ENCODE results near the gene MAP4K4.
A peak's percentile ranks its signal among the peaks of the same experiment; 100 is the strongest.

The MAP4K4 gene

DNA sequence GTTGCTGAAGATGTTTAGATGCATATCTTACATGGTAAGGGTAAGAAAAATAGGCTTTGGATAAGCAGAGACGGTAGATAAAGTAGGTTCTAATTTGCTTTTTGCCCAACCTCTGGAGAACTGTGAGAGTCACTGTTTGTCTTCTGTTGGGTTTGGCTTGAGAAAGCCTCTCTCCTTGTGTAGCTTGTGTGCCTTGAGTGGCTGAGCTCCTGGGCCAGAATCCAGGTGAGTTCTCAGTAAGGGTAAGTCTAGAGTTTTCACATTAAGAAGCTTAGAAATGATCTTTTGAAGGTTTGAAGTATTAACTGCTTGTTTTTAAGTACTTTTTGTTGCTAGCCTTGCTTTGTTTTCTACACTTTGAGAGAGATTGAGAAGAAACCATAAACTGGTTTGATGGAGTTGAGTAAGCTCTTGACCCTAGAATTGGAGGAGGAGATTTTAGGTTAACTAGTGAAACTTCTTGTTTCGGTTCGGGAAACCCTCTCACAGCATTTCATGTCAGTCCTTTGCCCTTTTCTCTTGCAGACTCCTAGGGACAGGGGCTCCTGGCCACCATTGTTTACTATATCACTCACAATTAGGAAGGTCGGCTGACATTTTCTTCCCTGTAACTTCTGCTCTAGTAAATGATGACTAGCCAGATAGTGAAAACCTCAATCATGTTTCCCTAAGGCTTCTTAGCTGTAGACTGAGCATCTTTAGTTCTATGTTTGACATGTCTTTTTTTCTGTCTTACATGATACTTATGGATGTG is 26.0 kb downstream of the MAP4K4 start:
- no peak overlapping the region for H3K4me2 ChIP-seq (ENCODE audit: insufficient read depth, low read length, poor library complexity, severe bottlenecking)
- WGBS, 2 donors (ENCODE audit: extremely low coverage in 2 of 2, insufficient read length in 2 of 2, insufficient replicate concordance in 1 of 2), result no CpG with 5 or more reads among the region's 4 CpGs
- peaks cover 0 to 37% of the 10 kb centered on the region in 2 donors for H3K36me3 ChIP-seq (replicated peaks in 1 of 2; ENCODE audit: control insufficient read depth in 2 of 2, insufficient read depth in 2 of 2, low read length in 2 of 2)
- no peak overlapping the region for H2BK15ac ChIP-seq (ENCODE audit: low read length)
- peaks cover 4% of the 10 kb centered on the region for H3K79me1 ChIP-seq (ENCODE audit: low read depth, low read length)
- H2BK12ac ChIP-seq (ENCODE audit: low read length), result no peak overlapping the region
- no peaks in the 10 kb centered on the region for H3K27me3 ChIP-seq (ENCODE audit: control insufficient read depth in 3 of 3, insufficient read depth in 3 of 3, low read depth in 1 of 3, low read length in 3 of 3)
- peaks cover 0 to 2% of the 10 kb centered on the region in 2 donors for H3K4me1 ChIP-seq (ENCODE audit: control insufficient read depth in 2 of 2, insufficient read depth in 1 of 2, low read depth in 1 of 2, low read length in 2 of 2)
- no peak overlapping the region for H3K4ac ChIP-seq (ENCODE audit: low read length)
- H3K14ac ChIP-seq (ENCODE audit: low read length), result no peak overlapping the region
- no peak overlapping the region for H4K8ac ChIP-seq (ENCODE audit: low read depth, low read length)
- H4K91ac ChIP-seq (ENCODE audit: low read depth, low read length, poor library complexity), result no peak overlapping the region
- H3K9me3 ChIP-seq (replicated peaks in 1 of 2; ENCODE audit: control insufficient read depth in 2 of 2, insufficient read depth in 1 of 2, low read depth in 1 of 2, low read length in 2 of 2), result peaks cover 0 to 35% of the 10 kb centered on the region in 2 donors
- H2AFZ ChIP-seq (ENCODE audit: low read length), result no peak overlapping the region
- no peak overlapping the region for H3K27ac ChIP-seq (replicated peaks; ENCODE audit: low read length)
- no peak overlapping the region for H3K18ac ChIP-seq (ENCODE audit: low read length)
- no peak overlapping the region for H3K23ac ChIP-seq (ENCODE audit: low read depth, low read length, poor library complexity)
- H2BK5ac ChIP-seq (ENCODE audit: low read length), result no peak overlapping the region
- H3K4me3 ChIP-seq (ENCODE audit: low read length in 2 of 2), result no peak overlapping the region
- H2AK5ac ChIP-seq (ENCODE audit: low read depth, low read length), result no peak overlapping the region
- no peak overlapping the region for H2BK120ac ChIP-seq (ENCODE audit: low read depth, low read length)
- no peak overlapping the region for H3K9ac ChIP-seq (ENCODE audit: low read depth, low read length, poor library complexity)
- no peak for DNase-seq (ENCODE audit: low spot score)

DNA sequence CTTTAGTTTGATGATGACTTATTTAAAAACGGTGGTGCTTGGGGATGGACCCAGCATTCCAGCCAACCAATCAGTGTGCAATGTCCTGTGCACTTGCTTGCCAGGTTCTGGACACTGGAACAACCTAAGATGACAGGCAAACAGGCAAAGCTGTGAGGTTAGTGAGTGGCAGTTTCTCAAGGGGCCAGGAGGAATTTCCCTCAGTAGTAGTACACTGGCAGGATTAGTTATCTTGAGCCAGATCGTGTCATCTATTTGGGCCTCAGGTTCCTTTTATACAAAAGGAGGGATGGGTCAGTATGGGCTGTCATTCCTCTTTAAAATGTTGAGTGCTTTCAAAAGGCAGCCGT is 26.6 kb downstream of the MAP4K4 start:
- Histone ChIP-seq H3K4me3 (ENCODE audit: low read length in 2 of 2) (no peak overlapping the region), H2BK5ac (ENCODE audit: low read length) (no peak overlapping the region), H3K4me1 (ENCODE audit: control insufficient read depth in 2 of 2, insufficient read depth in 1 of 2, low read depth in 1 of 2, low read length in 2 of 2) (peaks cover 0 to 2% of the 10 kb centered on the region in 2 donors), H3K79me1 (ENCODE audit: low read depth, low read length) (peaks cover 4% of the 10 kb centered on the region), H3K23ac (ENCODE audit: low read depth, low read length, poor library complexity) (no peak overlapping the region), H3K4me2 (ENCODE audit: insufficient read depth, low read length, poor library complexity, severe bottlenecking) (no peak overlapping the region), H3K4ac (ENCODE audit: low read length) (no peak overlapping the region), H2AFZ (ENCODE audit: low read length) (no peak overlapping the region), H3K9me3 (replicated peaks in 1 of 2; ENCODE audit: control insufficient read depth in 2 of 2, insufficient read depth in 1 of 2, low read depth in 1 of 2, low read length in 2 of 2) (peaks cover 0 to 35% of the 10 kb centered on the region in 2 donors), H3K9ac (ENCODE audit: low read depth, low read length, poor library complexity) (no peak overlapping the region), H3K14ac (ENCODE audit: low read length) (no peak overlapping the region), H3K27me3 (ENCODE audit: control insufficient read depth in 3 of 3, insufficient read depth in 3 of 3, low read depth in 1 of 3, low read length in 3 of 3) (no peaks in the 10 kb centered on the region), H3K36me3 (replicated peaks in 1 of 2; ENCODE audit: control insufficient read depth in 2 of 2, insufficient read depth in 2 of 2, low read length in 2 of 2) (peaks cover 0 to 35% of the 10 kb centered on the region in 2 donors), H2BK15ac (ENCODE audit: low read length) (no peak overlapping the region), H4K8ac (ENCODE audit: low read depth, low read length) (no peak overlapping the region), H2AK5ac (ENCODE audit: low read depth, low read length) (no peak overlapping the region), H2BK120ac (ENCODE audit: low read depth, low read length) (no peak overlapping the region), H3K18ac (ENCODE audit: low read length) (no peak overlapping the region), H3K27ac (replicated peaks; ENCODE audit: low read length) (no peak overlapping the region), H4K91ac (ENCODE audit: low read depth, low read length, poor library complexity) (no peak overlapping the region), H2BK12ac (ENCODE audit: low read length) (no peak overlapping the region)
- WGBS, 2 donors (ENCODE audit: extremely low coverage in 2 of 2, insufficient read length in 2 of 2, insufficient replicate concordance in 1 of 2), result no CpG with 5 or more reads among the region's 3 CpGs
- no peak for DNase-seq (ENCODE audit: low spot score)

DNA sequence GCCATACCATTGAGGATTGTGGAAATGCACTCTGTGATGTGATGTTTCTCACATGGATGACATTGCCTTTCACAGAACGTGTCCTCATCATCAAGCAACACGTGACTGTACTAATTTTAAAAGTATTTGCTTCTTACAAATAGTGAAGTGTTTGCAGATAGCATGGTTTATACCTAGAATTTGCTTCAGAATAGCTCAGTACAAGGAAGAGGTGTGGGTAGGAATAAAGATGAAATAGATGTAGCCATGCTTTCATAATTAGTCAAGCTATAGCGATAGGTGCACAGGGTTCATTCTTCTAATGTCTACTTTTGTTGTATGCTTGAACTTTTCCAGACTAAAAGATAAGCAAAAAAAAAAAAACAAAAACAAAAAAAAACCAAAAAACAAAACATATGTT is 27.5 kb downstream of the MAP4K4 start:
- Histone ChIP-seq H3K36me3 (replicated peaks in 1 of 2; ENCODE audit: control insufficient read depth in 2 of 2, insufficient read depth in 2 of 2, low read length in 2 of 2) (peaks cover 0 to 35% of the 10 kb centered on the region in 2 donors), H3K4me1 (ENCODE audit: control insufficient read depth in 2 of 2, insufficient read depth in 1 of 2, low read depth in 1 of 2, low read length in 2 of 2) (peaks cover 0 to 2% of the 10 kb centered on the region in 2 donors), H2BK5ac (ENCODE audit: low read length) (no peak overlapping the region), H4K8ac (ENCODE audit: low read depth, low read length) (no peak overlapping the region), H4K91ac (ENCODE audit: low read depth, low read length, poor library complexity) (no peak overlapping the region), H3K27ac (replicated peaks; ENCODE audit: low read length) (no peak overlapping the region), H3K4me3 (ENCODE audit: low read length in 2 of 2) (no peak overlapping the region), H3K4ac (ENCODE audit: low read length) (no peak overlapping the region), H3K18ac (ENCODE audit: low read length) (no peak overlapping the region), H3K23ac (ENCODE audit: low read depth, low read length, poor library complexity) (no peak overlapping the region), H2AK5ac (ENCODE audit: low read depth, low read length) (no peak overlapping the region), H3K14ac (ENCODE audit: low read length) (no peak overlapping the region), H3K27me3 (ENCODE audit: control insufficient read depth in 3 of 3, insufficient read depth in 3 of 3, low read depth in 1 of 3, low read length in 3 of 3) (no peaks in the 10 kb centered on the region), H2AFZ (ENCODE audit: low read length) (no peak overlapping the region), H3K9ac (ENCODE audit: low read depth, low read length, poor library complexity) (no peak overlapping the region), H2BK12ac (ENCODE audit: low read length) (no peak overlapping the region), H3K9me3 (replicated peaks in 1 of 2; ENCODE audit: control insufficient read depth in 2 of 2, insufficient read depth in 1 of 2, low read depth in 1 of 2, low read length in 2 of 2) (peaks cover 0 to 35% of the 10 kb centered on the region in 2 donors), H2BK15ac (ENCODE audit: low read length) (no peak overlapping the region), H2BK120ac (ENCODE audit: low read depth, low read length) (no peak overlapping the region), H3K79me1 (ENCODE audit: low read depth, low read length) (peaks cover 4% of the 10 kb centered on the region), H3K4me2 (ENCODE audit: insufficient read depth, low read length, poor library complexity, severe bottlenecking) (no peak overlapping the region)
- no peak for DNase-seq (ENCODE audit: low spot score)
- WGBS, 2 donors (ENCODE audit: extremely low coverage in 2 of 2, insufficient read length in 2 of 2, insufficient replicate concordance in 1 of 2), result no CpG with 5 or more reads among the region's 3 CpGs

- no peak overlapping the region for H2BK5ac ChIP-seq (ENCODE audit: low read length)
- H2BK12ac ChIP-seq (ENCODE audit: low read length), result no peak overlapping the region
- no peak overlapping the region for H3K23ac ChIP-seq (ENCODE audit: low read depth, low read length, poor library complexity)
- no peak for DNase-seq (ENCODE audit: low spot score)
- peaks cover 0 to 35% of the 10 kb centered on the region in 2 donors for H3K36me3 ChIP-seq (replicated peaks in 1 of 2; ENCODE audit: control insufficient read depth in 2 of 2, insufficient read depth in 2 of 2, low read length in 2 of 2)
- H2AFZ ChIP-seq (ENCODE audit: low read length), result no peak overlapping the region
- no CpG with 5 or more reads among the region's 5 CpGs for WGBS, 2 donors (ENCODE audit: extremely low coverage in 2 of 2, insufficient read length in 2 of 2, insufficient replicate concordance in 1 of 2)
- H3K27me3 ChIP-seq (ENCODE audit: control insufficient read depth in 3 of 3, insufficient read depth in 3 of 3, low read depth in 1 of 3, low read length in 3 of 3), result no peaks in the 10 kb centered on the region
- no peak overlapping the region for H4K8ac ChIP-seq (ENCODE audit: low read depth, low read length)
- H4K91ac ChIP-seq (ENCODE audit: low read depth, low read length, poor library complexity), result no peak overlapping the region
- no peak overlapping the region for H3K18ac ChIP-seq (ENCODE audit: low read length)
- no peak overlapping the region for H2BK15ac ChIP-seq (ENCODE audit: low read length)
- H2AK5ac ChIP-seq (ENCODE audit: low read depth, low read length), result no peak overlapping the region
- no peak overlapping the region for H3K9ac ChIP-seq (ENCODE audit: low read depth, low read length, poor library complexity)
- H3K4ac ChIP-seq (ENCODE audit: low read length), result no peak overlapping the region
- H3K79me1 ChIP-seq (ENCODE audit: low read depth, low read length), result peaks cover 4% of the 10 kb centered on the region
- no peak overlapping the region for H2BK120ac ChIP-seq (ENCODE audit: low read depth, low read length)
- H3K14ac ChIP-seq (ENCODE audit: low read length), result no peak overlapping the region
- H3K4me2 ChIP-seq (ENCODE audit: insufficient read depth, low read length, poor library complexity, severe bottlenecking), result no peak overlapping the region
- H3K4me3 ChIP-seq (ENCODE audit: low read length in 2 of 2), result peak overlapping the region in 1 of 2 donors; percentile 33
- peaks cover 0 to 2% of the 10 kb centered on the region in 2 donors for H3K4me1 ChIP-seq (ENCODE audit: control insufficient read depth in 2 of 2, insufficient read depth in 1 of 2, low read depth in 1 of 2, low read length in 2 of 2)
- no peak overlapping the region for H3K27ac ChIP-seq (replicated peaks; ENCODE audit: low read length)
- peaks cover 0 to 31% of the 10 kb centered on the region in 2 donors for H3K9me3 ChIP-seq (replicated peaks in 1 of 2; ENCODE audit: control insufficient read depth in 2 of 2, insufficient read depth in 1 of 2, low read depth in 1 of 2, low read length in 2 of 2)
Measured at GRCh38 chr2:101725515-101726192, 28.1 kb downstream of the MAP4K4 start.
